Measurements from ENCODE around the gene WDTC1. TPM values are rescaled to one million over a fixed set of nuclear protein-coding genes. Genes with fewer than 3 reads are reported as not detected.

The WDTC1 gene
- total RNA-seq: 41.9 TPM

GRCh38 chr1:27234049-27234882 lies at the start of gene WDTC1:
WDTC1 (plus strand) TSS chr1:27234632; CDS start chr1:27261055, 26,423 bp downstream.

DNA sequence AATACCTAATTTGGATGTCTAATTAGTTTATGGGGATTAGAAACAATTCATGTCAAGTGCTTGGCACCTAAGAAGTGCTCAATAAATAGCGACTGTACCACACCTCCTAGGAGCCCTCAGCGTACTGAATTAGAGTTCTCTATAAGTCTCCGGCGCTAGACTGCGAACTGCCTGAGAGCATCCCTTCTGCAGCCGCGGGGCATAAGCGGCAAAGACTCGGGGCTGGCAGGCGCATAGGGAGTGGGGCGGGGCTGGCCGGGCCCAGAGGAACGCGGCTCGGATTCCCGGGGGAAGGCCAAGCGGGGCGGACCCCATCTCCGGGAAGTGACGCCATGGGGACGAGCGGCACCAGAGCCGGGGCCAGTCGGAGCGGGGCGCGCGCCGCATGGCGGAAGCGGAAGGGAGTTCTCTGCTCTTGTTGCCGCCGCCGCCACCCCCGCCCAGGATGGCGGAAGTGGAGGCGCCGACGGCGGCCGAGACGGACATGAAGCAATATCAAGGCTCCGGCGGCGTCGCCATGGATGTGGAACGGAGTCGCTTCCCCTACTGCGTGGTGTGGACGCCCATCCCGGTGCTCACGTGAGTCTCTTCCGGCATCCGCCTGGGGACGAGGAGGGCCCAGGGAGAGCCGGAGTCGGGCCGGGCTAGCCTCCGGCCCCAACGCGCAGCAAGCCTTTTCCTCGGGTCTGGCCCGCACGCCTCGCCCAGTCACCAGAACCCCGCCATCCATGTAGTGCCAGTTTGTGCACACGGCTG lies 87.6 kb downstream of the WDTC1 start, which contains the start of gene TMEM222:
TMEM222 (plus strand) TSS at position 351 of the 756 bp plus-strand sequence; CDS start at position 386, 35 bp downstream.

DNA sequence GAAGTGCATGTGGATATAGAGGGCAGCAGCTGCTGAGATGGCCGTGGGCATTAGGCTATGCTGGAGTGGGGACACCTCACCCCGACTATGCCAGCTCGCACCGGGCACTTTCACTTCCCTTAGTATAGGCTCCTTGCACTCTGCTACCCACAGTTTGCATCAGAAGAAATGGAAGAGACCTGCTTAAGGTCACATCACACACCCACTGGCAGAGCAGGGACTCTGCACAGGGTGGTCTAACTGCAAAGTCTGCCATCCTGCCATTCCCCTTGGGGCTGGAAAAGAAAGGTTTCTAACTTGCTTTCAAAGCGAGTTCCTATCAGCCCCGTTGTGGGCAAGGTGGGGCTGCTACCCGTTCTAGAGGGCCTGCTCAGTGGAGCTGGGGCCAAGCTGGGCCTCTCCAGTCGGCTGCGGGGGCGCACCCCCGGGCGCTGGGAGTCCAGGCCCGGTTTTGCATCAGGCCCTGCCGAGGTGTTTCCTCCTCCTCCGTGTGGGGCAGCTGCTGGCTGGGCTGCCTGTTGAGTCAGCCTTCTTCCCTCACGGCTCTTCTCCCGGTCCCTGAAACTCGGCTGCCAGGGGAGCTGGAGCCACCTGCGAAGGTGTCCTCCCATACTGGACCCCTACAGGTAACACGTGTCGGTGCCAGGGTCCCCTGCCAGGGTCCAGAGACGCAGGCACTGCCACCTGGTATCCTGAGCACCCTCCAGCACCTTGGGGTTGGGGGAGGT lies 107.3 kb downstream of the WDTC1 start, which contains the start of gene SYTL1:
SYTL1 (plus strand) TSS at position 498 of the 728 bp plus-strand sequence. CDS start 3,313 bp downstream, outside the sequence.

Small RNA genes within 50 kb of the gene (small RNA-seq; reads per million reads assigned to genes)
- gene RF00019 (ENCODE audit: low replicate concordance): not detected
- gene RNU6-48P (ENCODE audit: low replicate concordance): not detected
- not detected for gene SNRPEP7 (ENCODE audit: low replicate concordance)

Other genes with a start within 250 kb of the WDTC1 start
- gene TRNP1, start 240.9 kb upstream of the WDTC1 start, total RNA-seq: 4.4 TPM
- 4.6 TPM for gene TENT5B, start 221.8 kb upstream of the WDTC1 start, total RNA-seq
- 17.1 TPM for gene SLC9A1, start 79.5 kb upstream of the WDTC1 start, total RNA-seq
- 33.5 TPM for gene TMEM222, start 87.5 kb downstream of the WDTC1 start, total RNA-seq
- gene SYTL1, start 107.4 kb downstream of the WDTC1 start, total RNA-seq: 8.7 TPM
- gene MAP3K6, start 132.3 kb downstream of the WDTC1 start, total RNA-seq: 12.1 TPM
- gene FCN3, start 140.2 kb downstream of the WDTC1 start, total RNA-seq: 3.9 TPM
- gene CD164L2, start 148.7 kb downstream of the WDTC1 start, total RNA-seq: 0.35 TPM
- gene GPR3, start 158.0 kb downstream of the WDTC1 start, total RNA-seq: 0.35 TPM